ENCODE results near the gene AURKB. TPM values are rescaled to one million over a fixed set of nuclear protein-coding genes. Genes with fewer than 3 reads are reported as not detected.
"Not testable (repeated sequence)": the region's sequence is repeated elsewhere in the genome, so short reads cannot be mapped to it uniquely, and the experiment has no call there.

The AURKB gene
- total RNA-seq, 2 experiments from 2014 or later: 188 to 224 TPM

DNA sequence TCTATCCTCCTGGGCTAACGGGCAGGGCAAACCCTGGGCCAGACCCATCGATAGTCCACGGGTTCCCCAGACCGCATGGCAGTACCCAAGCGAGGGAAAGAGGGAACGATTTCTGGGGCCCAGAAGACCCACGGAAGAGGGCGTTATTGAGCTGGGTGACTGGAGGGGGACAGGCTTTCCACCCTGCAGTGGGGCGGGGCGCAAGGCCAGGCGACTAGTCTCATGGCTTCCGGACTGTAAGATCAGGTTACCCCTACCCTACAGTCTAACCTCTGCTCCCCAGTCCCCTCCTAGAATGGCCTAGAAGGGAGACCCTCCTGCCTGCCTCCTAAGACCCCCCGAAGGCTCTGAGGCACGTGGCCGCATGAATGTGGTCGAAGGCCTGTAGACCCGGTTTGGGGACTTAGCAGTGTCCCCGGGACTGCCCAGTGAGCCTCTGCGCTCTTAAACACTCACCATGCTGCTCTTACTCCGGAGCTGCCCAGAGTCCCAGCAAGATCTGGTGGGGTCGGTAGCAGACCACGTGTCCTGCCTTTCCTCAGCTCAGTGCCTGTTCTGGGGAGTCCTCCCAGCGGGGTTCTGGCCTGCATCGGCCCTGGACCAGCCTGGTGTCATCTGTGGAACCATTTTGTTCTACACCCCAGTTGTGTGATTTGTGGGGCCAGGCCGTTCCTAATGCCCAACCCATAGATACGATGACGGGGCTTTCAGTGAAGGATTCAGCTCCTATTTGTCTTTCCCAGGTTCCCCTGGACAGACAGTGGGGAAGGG is 13.2 kb upstream of the AURKB start:
- Mint-ChIP-seq H3K27ac (peak overlapping the region; percentile 99), H3K36me3 (ENCODE audit: low read depth) (peaks cover 40% of the 10 kb centered on the region), H3K27me3 (no peaks in the 10 kb centered on the region), H3K4me1 (peaks cover 71% of the 10 kb centered on the region), H3K9me3 (no peaks in the 10 kb centered on the region), H3K4me3 (peak overlapping the region; percentile 95)
- peak; percentile 63 for DNase-seq
- ChIA-PET POLR2A (interaction anchor here (0.6 to 0.8 kb wide), 2 partner anchors 24 to 38 kb away, joined by 3 to 4 read pairs; partner anchors contain the start of gene CTC1), CTCF (interaction anchor here (0.6 to 3.1 kb wide), 19 partner anchors 9 to 562 kb away, joined by 3 to 14 read pairs (median 5); partner anchors contain the start of genes AURKB, CTC1 and SLC25A35)

- ChIA-PET POLR2A (interaction anchor here (0.7 to 0.8 kb wide), 2 partner anchors 25 to 66 kb away, joined by 3 read pairs; partner anchors contain the start of gene CTC1), CTCF (interaction anchor here (0.8 to 3.1 kb wide), 20 partner anchors 8 to 162 kb away, joined by 3 to 14 read pairs (median 6); partner anchors contain the start of genes AURKB and SLC25A35)
- H3K27me3 Mint-ChIP-seq: no peaks in the 10 kb centered on the region
- DNase-seq: peak; percentile 91
- no peaks in the 10 kb centered on the region for H3K9me3 Mint-ChIP-seq
- H3K4me3 Mint-ChIP-seq: peak overlapping the region; percentile 95
- peak overlapping the region; percentile 99 for H3K27ac Mint-ChIP-seq
- H3K4me1 Mint-ChIP-seq: peaks cover 72% of the 10 kb centered on the region
- H3K36me3 Mint-ChIP-seq (ENCODE audit: low read depth): peaks cover 37% of the 10 kb centered on the region
These were observed 12.4 kb upstream of the AURKB start for GRCh38 chr17:8222630-8223355.

DNA sequence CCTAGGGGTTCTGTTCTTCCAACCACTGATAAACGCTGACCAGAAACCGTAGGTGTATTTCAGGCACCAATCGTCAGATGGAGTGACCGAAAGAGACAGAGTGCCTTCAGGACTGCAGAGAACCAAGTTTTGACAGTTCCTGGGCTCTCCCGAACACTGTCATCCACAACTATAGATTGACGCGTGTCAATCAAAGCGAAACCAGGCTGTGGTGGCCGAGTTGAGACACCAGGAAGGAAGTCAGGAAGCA is 11.9 kb upstream of the AURKB start:
- H3K4me1 Mint-ChIP-seq: peaks cover 68% of the 10 kb centered on the region
- DNase-seq: peak; percentile 86
- H3K4me3 Mint-ChIP-seq: peak overlapping the region; percentile 95
- H3K36me3 Mint-ChIP-seq (ENCODE audit: low read depth): peaks cover 33% of the 10 kb centered on the region
- peak overlapping the region; percentile 99 for H3K27ac Mint-ChIP-seq
- no peaks in the 10 kb centered on the region for H3K9me3 Mint-ChIP-seq
- ChIA-PET POLR2A (interaction anchor here (0.7 to 1.7 kb wide), 3 partner anchors 12 to 73 kb away, joined by 3 to 11 read pairs (median 3); partner anchors contain the start of genes AURKB and SLC25A35), CTCF (interaction anchor here (1.0 to 3.0 kb wide), 22 partner anchors 9 to 162 kb away, joined by 3 to 16 read pairs (median 6); partner anchors contain the start of genes AURKB and SLC25A35)
- H3K27me3 Mint-ChIP-seq: no peaks in the 10 kb centered on the region

DNA sequence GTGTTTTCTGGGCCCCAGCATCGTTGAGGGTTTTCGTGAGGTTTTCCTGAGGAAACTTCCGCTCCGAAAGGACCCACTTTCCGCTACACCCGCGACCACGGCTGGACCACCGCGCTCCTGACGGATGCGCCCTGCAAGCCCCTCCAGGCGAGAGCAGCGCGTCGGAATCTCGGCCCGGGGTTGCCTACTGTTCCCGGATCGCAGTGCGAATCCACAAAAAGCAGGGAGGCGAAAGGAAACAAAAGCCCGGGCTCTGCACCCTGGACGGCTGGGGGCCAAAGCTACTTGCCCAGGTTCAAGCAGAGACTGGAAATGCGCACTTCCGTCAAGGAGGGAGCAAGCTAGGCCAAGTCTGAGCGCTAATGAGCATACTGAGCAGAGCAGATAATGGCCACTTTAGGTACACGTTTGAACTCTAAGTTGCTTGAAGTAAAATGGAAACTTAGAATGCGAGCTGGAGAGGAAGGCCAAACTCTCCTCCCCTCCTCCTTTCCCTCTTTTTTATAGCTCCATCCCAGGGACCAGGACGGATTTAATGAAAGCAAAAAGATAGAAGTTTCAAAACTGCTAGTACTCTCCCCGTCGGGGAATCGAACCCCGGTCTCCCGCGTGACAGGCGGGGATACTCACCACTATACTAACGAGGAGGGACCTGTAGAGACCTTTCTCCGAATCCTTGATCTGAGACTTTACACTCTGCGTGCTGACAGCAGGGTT is 11.4 kb upstream of the AURKB start:
- peak; percentile 90 for DNase-seq
- ChIA-PET POLR2A (interaction anchor here (0.6 to 1.7 kb wide), 5 partner anchors 12 to 73 kb away, joined by 3 to 11 read pairs (median 4); partner anchors contain the start of genes AURKB and SLC25A35), CTCF (interaction anchor here (0.8 to 3.0 kb wide), 27 partner anchors 9 to 162 kb away, joined by 3 to 16 read pairs (median 5); partner anchors contain the start of genes AURKB, BORCS6, CTC1 and PFAS)
- Mint-ChIP-seq H3K36me3 (ENCODE audit: low read depth) (peaks cover 28% of the 10 kb centered on the region), H3K9me3 (no peaks in the 10 kb centered on the region), H3K4me3 (peak overlapping the region; percentile 95), H3K27ac (peak overlapping the region; percentile 99), H3K27me3 (no peaks in the 10 kb centered on the region), H3K4me1 (peaks cover 63% of the 10 kb centered on the region)

- Mint-ChIP-seq H3K27ac (peak overlapping the region; percentile 99), H3K27me3 (no peaks in the 10 kb centered on the region), H3K4me3 (peak overlapping the region; percentile 95), H3K9me3 (no peaks in the 10 kb centered on the region), H3K4me1 (peaks cover 55% of the 10 kb centered on the region), H3K36me3 (ENCODE audit: low read depth) (peaks cover 20% of the 10 kb centered on the region)
- POLR2A ChIA-PET: interaction anchor here (0.6 to 1.7 kb wide), 6 partner anchors 11 to 74 kb away, joined by 3 to 11 read pairs (median 4); partner anchors contain the start of genes AURKB and SLC25A35
- DNase-seq: peak; percentile 79
- CTCF ChIA-PET: interaction anchor here (0.8 to 2.7 kb wide), 21 partner anchors 9 to 163 kb away, joined by 3 to 16 read pairs (median 5); partner anchors contain the start of genes AURKB, BORCS6, CTC1 and PFAS
These were observed 10.6 kb upstream of the AURKB start for GRCh38 chr17:8220783-8221662.

DNA sequence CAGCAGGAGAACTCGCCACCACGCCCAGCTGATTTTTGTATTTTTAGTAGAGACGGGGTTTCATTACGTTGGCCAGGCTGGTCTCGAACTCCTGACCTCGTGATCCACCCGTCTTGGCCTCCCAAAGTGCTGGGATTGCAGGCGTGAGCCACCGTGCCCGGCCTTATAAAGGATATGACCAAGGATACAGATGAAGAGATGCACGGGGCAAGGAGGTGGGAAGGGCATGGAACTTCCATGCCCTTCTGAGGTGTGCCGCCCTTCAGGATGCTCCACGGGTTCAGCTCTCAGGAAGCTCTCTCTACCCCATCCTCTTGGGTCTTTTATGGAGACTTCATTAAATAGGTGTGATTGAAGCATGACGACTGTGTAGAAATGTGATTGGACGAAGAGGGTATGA is 3.6 kb upstream of the AURKB start:
- H3K27ac Mint-ChIP-seq, POLR2A ChIA-PET, CTCF ChIA-PET, H3K4me3 Mint-ChIP-seq, H3K9me3 Mint-ChIP-seq, H3K27me3 Mint-ChIP-seq, DNase-seq: not testable (repeated sequence)
- peaks cover 16% of the 10 kb centered on the region for H3K36me3 Mint-ChIP-seq (ENCODE audit: low read depth)
- peaks cover 25% of the 10 kb centered on the region for H3K4me1 Mint-ChIP-seq

GRCh38 chr17:8212312-8213180 is 2.2 kb upstream of the AURKB start:
- H3K4me1 Mint-ChIP-seq: peaks cover 29% of the 10 kb centered on the region
- no peaks in the 10 kb centered on the region for H3K27me3 Mint-ChIP-seq
- peaks cover 19% of the 10 kb centered on the region for H3K36me3 Mint-ChIP-seq (ENCODE audit: low read depth)
- H3K9me3 Mint-ChIP-seq: no peaks in the 10 kb centered on the region
- H3K27ac Mint-ChIP-seq: no peak overlapping the region
- no peak for DNase-seq
- H3K4me3 Mint-ChIP-seq: no peak overlapping the region
- CTCF ChIA-PET: interaction anchor here (1.1 to 1.5 kb wide), 3 partner anchors 9 to 74 kb away, joined by 5 to 6 read pairs (median 5); partner anchors contain the start of gene BORCS6
- POLR2A ChIA-PET: no interaction called here

- no peak for DNase-seq
- Mint-ChIP-seq H3K27me3 (no peaks in the 10 kb centered on the region), H3K4me3 (peak overlapping the region; percentile 89), H3K36me3 (ENCODE audit: low read depth) (peaks cover 35% of the 10 kb centered on the region), H3K27ac (peak overlapping the region; percentile 99), H3K9me3 (no peaks in the 10 kb centered on the region), H3K4me1 (peaks cover 41% of the 10 kb centered on the region)
- POLR2A ChIA-PET: interaction anchor here (0.6 to 1.7 kb wide), 6 partner anchors 11 to 91 kb away, joined by 3 to 11 read pairs (median 4); no protein-coding TSS in a partner anchor
- CTCF ChIA-PET: interaction anchor here (0.6 to 1.8 kb wide), 15 partner anchors 8 to 173 kb away, joined by 3 to 8 read pairs (median 4); no protein-coding TSS in a partner anchor
These were observed 535 bp upstream of the AURKB start for GRCh38 chr17:8210761-8211458.

GRCh38 chr17:8206536-8206935 is 3.8 kb downstream of the AURKB start:
- no peak for DNase-seq
- CTCF ChIA-PET: interaction anchor here (3.0 kb wide), 1 partner anchor 15 kb away, joined by 12 read pairs; no protein-coding TSS in a partner anchor
- Mint-ChIP-seq H3K4me1 (peaks cover 50% of the 10 kb centered on the region), H3K9me3 (no peaks in the 10 kb centered on the region), H3K27ac (peak overlapping the region; percentile 57), H3K36me3 (ENCODE audit: low read depth) (peaks cover 62% of the 10 kb centered on the region), H3K4me3 (no peak overlapping the region), H3K27me3 (no peaks in the 10 kb centered on the region)
- POLR2A ChIA-PET: interaction anchor here (0.5 kb wide), 1 partner anchor 870 kb away, joined by 3 read pairs; the partner anchor contains the start of gene ACAP1

Data from activated CD4-positive, alpha-beta T cell treated with anti-CD3 and anti-CD28 coated beads, Interleukin-2, amount 10 ng/mL, durations not matched to agents 7 days and 5 days (primary cell).